Panc1 (cell line): Measurements from ENCODE around the gene WDFY2.

Source experiments
- POLR2AphosphoS5 ChIP-seq: IDR thresholded peaks from 2 replicates; pipeline ENCODE4 v1.6.1; 2012; ENCODE audit warnings: mild to moderate bottlenecking, low read depth, low read length, moderate library complexity
- SIN3A ChIP-seq: IDR thresholded peaks from 2 replicates; pipeline ENCODE4 v1.6.1; 2012; ENCODE audit warnings: low read depth, mild to moderate bottlenecking, low read length, moderate library complexity, borderline replicate concordance; ENCODE audit not compliant: insufficient read depth
- TF ChIP-seq, protein P1 (sequence below): fragments of 450-650 bp; IDR thresholded peaks from 2 replicates; pipeline ENCODE4 v1.5.1; 2017; ENCODE audit warnings: mild to moderate bottlenecking
- TF ChIP-seq, protein P2 (sequence below), 2 experiments: IDR thresholded peaks; 2 replicates each; pipeline ENCODE4 v1.6.1; 2011 to 2012; ENCODE audit warnings: low read depth in 2 of 2, control low read depth in 1 of 2, low read length in 1 of 2, mild to moderate bottlenecking in 1 of 2, moderate library complexity in 1 of 2; ENCODE audit not compliant: insufficient read depth in 1 of 2

DNA sequence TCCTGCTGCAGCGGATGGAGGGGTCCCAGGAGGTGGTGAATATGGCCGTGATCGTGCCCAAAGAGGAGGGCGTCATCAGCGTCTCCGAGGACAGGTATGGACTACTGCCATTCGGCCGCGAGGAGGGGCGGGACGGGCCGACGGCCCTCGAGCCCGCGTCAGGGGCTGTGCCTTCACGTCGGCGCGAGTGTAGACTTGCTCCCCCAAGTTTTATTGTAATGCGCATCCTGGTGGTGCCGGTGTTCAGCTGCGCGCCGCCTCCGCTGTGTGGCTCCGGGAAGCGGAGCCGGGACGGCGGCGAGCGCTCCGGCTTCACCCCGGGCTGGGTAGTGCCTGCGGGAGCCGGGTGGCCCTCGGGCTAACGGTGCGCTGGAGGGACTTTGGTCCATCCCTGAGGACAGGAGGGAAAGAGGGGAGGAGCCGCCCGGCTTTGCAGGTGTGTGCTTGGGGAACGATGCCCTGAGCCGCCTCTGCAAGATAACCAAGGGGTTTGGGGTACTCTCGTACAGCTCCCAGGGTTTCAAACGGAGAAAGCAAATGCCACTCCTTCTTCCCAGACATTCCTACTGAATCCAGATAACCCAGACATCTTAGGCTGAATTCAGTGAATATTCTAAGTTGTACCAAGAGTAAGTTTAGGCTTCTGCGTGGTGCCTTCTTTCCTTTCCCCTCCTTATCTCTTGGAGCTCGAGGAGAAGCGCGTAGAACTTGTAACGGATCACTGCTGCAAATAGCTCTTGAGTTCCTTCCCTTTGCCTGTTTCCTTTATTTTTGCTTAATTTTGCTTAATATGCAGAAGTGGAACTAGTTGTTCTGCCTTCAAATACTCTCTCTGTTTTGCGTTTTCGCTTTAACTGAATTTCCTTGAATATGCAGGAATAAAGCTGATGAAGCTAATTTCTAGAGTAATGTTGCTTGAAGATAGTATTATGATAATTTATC lies 740 bp downstream of the WDFY2 start:
- TF ChIP-seq, protein P1, sequence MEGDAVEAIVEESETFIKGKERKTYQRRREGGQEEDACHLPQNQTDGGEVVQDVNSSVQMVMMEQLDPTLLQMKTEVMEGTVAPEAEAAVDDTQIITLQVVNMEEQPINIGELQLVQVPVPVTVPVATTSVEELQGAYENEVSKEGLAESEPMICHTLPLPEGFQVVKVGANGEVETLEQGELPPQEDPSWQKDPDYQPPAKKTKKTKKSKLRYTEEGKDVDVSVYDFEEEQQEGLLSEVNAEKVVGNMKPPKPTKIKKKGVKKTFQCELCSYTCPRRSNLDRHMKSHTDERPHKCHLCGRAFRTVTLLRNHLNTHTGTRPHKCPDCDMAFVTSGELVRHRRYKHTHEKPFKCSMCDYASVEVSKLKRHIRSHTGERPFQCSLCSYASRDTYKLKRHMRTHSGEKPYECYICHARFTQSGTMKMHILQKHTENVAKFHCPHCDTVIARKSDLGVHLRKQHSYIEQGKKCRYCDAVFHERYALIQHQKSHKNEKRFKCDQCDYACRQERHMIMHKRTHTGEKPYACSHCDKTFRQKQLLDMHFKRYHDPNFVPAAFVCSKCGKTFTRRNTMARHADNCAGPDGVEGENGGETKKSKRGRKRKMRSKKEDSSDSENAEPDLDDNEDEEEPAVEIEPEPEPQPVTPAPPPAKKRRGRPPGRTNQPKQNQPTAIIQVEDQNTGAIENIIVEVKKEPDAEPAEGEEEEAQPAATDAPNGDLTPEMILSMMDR, result no peak
- TF ChIP-seq POLR2AphosphoS5 (no peak), SIN3A (peak; percentile 10; the same call in 1 of the 2 replicates)
- TF ChIP-seq, protein P2, sequence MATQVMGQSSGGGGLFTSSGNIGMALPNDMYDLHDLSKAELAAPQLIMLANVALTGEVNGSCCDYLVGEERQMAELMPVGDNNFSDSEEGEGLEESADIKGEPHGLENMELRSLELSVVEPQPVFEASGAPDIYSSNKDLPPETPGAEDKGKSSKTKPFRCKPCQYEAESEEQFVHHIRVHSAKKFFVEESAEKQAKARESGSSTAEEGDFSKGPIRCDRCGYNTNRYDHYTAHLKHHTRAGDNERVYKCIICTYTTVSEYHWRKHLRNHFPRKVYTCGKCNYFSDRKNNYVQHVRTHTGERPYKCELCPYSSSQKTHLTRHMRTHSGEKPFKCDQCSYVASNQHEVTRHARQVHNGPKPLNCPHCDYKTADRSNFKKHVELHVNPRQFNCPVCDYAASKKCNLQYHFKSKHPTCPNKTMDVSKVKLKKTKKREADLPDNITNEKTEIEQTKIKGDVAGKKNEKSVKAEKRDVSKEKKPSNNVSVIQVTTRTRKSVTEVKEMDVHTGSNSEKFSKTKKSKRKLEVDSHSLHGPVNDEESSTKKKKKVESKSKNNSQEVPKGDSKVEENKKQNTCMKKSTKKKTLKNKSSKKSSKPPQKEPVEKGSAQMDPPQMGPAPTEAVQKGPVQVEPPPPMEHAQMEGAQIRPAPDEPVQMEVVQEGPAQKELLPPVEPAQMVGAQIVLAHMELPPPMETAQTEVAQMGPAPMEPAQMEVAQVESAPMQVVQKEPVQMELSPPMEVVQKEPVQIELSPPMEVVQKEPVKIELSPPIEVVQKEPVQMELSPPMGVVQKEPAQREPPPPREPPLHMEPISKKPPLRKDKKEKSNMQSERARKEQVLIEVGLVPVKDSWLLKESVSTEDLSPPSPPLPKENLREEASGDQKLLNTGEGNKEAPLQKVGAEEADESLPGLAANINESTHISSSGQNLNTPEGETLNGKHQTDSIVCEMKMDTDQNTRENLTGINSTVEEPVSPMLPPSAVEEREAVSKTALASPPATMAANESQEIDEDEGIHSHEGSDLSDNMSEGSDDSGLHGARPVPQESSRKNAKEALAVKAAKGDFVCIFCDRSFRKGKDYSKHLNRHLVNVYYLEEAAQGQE (IDR thresholded peaks at IDR 0.05; ENCODE audit: insufficient read depth in 1 of 2, low read depth in 2 of 2, low read length in 1 of 2), result no peak
